T-helper 2 cell (primary cell): ENCODE measurements around the gene CDS1.
"Not testable (repeated sequence)": the region's sequence is repeated elsewhere in the genome, so short reads cannot be mapped to it uniquely, and the experiment has no call there.

Experiments
- DNase-seq, 5 experiments: peaks; one replicate each; pipeline versions ENCODE4 v3.0.0 to v3.0.0-alpha.2; 2012 to 2022
- total RNA-seq, 2 donors: gene quantifications; one replicate each; lab custom pipeline; 2026; lab: John Stamatoyannopoulos, UW

Gene CDS1
- 1.3 to 4.1 reads per million in 2 donors for total RNA-seq

DNA sequence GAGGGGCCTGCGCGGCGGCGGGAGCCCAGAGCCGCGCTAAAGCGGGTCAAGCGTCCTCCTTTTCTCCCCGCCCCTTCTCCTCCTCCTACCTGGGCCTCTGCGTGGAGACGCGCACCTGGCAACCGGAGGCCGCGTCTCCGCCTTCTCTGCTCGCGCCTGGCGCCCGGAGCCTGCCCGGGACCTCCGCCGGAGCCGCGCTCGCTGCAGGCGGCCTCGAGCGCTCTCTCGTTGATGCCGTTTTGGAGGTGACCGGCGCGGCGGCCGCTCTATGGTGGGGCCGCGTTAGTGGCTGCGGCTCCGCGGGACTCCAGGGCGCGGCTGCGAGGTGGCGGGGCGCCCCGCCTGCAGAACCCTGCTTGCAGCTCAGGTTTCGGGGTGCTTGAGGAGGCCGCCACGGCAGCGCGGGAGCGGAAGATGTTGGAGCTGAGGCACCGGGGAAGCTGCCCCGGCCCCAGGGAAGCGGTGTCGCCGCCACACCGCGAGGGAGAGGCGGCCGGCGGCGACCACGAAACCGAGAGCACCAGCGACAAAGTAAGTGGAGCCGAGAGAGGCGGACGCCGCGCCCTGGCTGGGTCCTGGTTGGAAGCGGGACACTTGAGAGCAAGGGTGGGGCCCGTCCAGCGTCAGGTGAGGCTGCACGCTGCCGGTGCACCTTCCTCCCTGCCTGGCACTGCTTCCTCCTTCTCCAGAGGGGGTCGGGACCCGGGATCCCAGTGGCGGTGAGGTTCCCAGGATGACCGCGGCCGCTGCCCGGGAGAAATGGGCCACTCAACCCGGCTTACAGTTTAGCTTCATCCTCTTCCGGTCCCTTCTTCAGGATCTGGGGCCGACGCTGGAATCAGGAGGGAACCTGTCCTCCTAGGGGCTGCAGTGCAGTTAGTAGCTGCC, at the start of gene CDS1:
Gene CDS1, plus strand, starts transcription at position 140 of the 888 bp plus-strand sequence. Its CDS starts 275 bp downstream, at position 415.
- DNase-seq, result peak in 2 of 5 experiments; percentile 11 to 41

DNA sequence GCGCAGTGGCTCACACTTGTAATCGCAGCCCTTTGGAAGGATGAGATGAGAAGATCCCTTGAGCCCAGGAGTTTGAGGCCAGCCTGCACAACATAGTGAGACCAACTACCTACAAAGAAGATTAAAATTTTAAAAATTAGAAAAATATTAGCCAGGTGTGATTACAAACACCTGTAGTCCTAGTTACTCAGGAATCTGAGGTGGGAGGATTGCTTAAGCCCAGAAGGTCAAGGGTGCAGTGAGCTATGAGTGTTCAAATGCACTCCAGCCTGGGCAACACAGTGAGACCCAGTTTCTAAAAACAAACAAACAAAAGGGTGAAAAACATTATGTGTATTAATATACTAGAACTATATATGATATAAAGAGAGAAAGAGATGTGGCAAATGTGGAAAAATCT, 47.0 kb upstream of the CDS1 start:
- no peak for DNase-seq

DNA sequence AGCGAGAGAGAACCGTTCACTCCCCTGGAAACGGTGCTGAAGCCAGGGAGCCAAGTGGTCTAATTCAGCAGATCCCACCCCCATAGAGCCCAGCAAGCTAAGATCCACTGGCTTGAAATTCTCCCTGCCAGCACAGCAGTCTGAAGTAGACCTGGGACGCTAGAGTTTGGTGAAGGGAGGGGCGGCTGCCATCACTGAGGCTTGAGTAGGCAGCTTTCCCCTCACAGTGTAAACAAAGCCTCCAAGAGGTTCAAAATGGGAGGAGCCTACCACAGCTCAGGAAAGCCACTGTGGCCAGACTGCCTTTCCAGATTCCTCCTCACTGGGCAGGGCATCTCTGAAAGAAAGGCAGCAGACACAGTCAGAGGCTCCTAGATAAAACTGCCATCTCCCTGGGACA, 37.8 kb upstream of the CDS1 start:
- no peak for DNase-seq

DNA sequence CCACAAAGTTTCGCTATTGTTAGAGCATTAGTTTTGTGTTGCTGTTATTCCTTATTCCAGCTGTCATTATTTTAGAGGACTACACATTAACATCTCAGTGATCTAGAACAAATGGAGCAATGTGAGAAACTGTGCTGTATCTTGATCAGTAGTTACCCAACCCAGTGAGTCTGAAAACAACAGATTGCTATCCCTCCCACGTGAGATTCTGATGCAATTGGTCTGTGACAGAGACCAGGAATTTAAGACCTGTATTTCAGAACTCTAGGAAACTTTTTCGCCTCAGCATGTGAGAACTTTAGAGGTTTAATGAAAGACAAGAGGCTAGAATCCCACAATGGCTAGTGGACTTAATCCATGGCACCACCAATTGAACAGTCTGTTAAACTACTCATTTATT, 35.7 kb upstream of the CDS1 start:
- no peak for DNase-seq

DNA sequence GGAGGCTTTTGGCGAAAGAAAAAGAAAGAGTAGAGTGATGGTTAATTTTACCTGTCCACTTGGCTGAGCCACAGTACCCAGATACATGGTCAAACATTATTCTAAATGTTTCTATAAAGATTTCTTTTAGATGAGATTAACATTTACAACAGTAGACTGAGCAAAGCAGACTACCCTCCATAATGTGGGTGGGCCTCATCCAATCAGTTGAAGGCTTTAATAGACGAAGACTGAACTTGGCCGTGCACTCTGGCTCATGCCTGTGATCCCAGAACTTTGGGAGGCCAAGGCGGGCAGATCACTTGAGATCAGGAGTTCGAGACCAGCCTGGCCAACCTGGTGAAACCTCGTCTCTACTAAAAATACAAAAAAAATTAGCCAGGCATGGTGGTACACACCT, 33.7 kb upstream of the CDS1 start:
- DNase-seq, result not testable (repeated sequence)

DNA sequence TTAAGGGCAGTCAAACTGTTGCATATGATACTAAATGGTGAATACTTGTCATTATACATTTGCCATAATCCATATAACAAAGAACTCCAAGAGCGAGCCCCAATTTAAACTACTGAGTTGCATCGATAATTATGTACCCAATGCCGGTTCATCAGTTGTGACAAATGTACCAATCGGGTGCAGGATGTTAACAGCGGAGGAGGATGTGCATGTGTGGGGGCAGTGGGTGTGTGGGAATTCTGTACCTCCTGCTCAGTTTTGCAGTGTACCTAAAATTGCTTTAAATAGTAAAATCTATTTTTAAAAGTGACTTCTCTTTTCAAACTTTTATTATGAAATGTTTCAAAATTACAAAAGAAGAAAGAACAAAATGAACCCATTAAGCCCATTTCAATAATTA, 20.8 kb upstream of the CDS1 start:
- no peak for DNase-seq

DNA sequence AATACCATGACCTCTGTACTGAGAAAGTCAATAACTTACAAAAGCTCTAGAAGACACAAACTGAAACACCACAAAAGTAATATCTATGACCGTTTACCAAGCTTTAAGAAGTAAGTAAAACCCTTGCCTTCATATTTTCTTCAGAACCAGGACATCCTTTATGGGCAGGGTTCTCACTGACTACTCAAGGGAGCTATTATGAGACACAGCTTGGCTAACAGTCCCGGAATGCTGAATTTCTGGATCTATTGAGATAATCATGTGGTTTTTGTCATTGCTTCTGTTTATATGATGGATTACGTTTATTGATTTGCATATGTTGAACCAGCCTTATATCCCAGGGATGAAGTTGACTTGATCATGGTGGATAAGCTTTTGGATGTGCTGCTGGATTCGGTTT, 19.9 kb upstream of the CDS1 start:
- DNase-seq, result no peak

DNA sequence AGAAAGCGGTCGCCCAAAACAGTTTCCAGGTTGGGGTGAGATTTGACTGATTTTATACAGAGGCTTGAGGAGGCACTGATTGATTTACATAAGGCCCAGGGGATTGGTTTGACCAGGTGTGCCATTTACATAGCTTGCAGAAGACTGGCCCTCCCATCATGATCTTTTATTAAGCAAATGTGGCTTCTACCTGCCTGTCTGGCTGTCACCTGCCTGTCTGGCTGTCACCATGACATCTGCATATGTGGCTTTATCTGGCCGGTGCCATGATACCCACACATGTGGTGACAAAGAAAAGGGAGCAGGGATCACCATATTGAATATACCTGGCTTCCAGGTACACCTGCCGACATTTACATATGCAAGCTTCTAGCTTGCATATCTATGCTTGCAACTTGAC, 17.0 kb upstream of the CDS1 start:
- DNase-seq, result no peak

DNA sequence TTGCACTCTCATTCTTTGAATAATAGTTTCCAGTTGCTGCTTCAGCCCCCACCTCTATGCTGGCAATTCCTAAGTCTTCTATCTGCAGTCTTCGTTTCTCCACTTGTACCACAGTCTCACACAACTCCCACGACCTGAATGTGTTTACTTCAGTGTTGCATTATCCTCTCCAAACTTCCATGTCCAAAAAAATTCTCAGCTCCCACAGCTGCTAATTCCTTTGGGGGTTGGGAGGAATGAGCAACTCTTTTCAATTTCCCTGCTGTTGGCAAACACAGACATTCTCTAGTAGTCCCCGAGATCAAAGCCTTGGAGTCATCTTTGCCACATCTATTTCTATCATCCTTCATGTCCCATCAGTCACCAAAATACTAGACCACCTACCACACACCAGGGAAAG, 14.4 kb upstream of the CDS1 start:
- no peak for DNase-seq

DNA sequence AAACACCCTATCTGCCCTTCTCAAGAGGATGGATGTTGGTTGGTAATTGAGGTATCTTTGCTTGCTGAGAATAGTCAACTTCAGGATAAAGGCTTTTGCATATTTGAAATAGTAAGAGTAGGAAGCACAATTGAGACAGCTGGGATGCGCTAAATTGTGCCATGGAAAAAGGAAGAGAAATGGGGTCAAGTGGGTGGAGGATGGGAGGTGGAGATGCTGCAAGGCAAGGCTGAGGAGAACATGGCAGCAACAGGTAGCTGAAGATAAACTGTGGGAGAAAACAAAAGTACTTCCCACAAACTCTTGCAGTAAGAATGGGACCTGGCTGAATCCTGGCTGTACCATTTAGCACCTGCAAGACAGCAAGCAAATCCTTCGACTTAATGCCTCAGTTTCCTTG, 13.9 kb upstream of the CDS1 start:
- no peak for DNase-seq

DNA sequence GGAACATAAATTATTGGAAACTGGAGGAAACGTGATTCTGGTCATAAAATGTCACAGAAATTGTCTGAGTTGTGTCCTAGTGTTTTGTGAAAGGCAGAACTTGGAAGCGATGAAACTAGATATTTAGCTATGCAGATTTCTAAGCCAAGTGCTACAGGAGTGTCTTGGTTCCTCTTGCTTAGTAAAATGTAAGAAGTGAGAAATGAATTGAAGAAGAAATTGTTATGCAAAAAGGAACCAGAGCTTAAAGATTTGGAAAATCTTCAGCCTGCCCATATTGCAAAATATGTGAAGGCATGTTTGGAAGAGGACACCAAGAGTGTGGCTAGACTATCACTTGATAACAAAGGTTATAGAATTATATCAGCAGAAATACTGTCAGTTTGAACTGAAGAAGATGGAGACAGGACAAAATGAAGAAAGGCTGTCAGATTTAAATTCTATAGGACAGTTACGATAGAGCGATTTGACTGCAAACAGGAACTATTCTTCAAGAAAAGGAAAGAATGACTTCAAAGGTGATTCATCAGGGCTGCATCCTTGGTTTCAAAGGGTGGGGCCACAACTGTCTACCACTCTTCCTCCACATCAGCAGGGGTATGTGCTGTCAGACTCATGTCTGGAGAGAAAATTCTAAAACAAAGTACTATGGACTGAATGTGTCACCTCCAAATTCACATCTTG, 9.4 kb upstream of the CDS1 start:
- no peak for DNase-seq

DNA sequence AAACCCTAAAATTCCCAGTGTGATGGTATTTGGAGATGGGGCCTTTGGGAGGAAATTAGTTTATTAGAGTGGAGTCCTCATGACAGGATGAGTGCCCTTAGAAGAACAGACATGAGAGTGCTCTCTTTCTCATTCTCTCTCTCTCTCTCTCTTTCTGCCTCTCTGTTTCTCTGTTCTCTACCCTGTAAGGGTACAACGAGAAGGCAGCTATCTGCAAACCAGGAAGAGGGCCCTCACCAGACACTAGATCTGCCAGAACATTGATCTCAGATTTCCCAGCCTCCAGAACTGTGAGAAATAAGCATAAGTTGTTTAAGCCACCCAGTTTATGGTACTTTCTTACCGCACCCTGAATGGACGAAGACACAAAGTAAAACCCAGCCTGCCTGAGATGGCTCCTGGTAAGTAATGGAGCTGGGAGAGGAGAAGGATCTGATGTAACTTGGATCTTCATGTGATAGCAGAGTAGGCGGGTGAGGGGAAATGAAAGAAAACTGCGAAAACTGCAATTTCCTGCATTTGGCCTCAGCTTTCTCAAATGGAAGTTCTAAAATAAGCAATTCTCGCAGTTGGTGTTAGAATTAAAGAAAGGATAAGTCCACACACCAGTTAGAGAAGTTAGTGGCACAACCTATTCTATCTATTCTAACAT, 8.7 kb upstream of the CDS1 start:
- DNase-seq, result no peak

DNA sequence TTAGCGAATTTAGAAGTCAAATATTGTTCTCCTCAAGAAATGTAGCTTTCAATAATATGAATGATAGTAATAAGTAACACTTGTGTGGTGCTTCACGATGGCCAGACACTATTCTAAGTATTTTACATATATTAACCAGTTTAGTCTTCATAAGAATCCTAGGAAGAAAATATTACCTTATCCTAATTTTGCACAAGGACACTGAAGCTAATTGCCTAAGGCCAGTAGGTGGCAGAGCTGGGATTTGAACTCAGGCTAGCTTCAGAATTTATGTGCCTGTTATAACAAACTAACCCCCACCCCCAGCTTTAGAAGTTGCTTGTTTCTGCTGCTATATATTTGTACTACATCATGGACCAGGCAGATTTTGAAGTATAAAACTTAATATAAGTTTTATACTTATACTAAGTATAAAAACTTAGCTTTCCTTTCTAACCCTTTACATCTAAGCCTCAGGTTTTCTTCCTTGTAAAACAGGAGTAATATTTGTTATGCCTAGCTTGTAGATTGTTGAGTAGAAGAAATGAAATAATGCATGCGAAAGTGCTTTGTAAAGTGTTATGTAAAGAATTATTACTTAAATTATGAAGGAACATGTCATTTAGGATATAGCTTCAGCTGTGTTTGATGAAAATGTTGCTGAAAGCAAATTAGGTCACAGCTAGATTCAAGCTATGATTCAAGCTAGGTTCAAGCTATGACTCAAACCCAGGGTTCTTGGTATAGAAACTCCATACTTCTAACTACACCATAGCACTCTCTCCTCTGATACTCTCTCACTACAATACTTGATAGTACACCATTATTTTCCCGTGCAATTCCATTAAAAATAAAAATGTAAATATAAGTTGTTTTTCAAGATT, 4.2 kb upstream of the CDS1 start:
- DNase-seq, result no peak

DNA sequence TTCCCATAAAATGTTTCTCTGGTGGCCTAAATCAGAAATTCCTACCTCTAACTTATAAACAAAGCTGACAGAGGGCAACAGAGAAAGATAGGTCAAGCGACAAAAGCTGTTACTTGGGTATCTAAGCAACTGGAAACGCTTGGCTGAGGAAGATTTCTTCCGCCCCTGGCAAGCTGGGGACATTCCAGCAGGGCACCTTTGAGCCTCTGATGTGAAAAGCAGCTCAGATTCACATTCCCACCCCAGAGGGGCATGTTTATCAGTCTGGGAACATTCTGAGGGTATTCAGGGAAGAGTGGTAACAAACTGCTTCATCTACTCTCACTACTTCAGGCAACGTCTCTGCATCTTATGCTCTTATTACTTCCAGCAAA, 3.5 kb upstream of the CDS1 start:
- no peak for DNase-seq

DNA sequence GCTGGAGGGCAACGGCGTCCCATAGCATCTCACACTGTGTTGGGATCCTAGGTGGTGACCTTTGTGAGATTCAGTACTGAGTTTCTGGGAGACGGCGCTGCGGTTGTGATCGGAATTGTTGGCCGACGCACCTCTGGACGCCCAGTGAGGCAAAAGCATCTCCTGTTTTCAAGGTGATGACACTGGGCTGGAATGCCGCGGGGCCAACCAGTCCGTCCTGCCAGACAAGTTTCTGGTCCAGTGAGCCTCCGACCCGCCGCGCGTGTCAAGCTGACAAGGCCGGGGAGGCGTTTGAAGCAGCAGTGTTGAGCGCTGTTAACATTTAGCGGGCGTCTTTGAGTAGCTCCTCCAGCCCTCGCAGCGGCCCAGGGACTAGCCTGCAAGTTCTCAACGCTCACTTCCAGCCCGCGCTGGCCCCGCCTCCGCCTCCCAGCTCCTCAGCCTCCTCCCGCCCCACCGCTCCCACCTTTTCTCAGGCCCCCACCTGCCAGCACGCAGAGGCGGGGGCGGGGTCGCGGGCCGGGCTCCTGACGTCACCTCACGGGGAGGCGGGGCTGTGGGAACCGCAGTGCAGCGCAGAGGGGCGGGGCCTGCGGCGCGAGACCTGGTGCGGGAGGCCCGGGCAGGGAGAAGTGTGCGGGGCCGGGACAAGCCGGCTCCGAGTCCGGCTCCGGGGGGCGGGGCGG, 482 bp upstream of the CDS1 start:
- DNase-seq, result peak; percentile 65 to 84 (median 79)

DNA sequence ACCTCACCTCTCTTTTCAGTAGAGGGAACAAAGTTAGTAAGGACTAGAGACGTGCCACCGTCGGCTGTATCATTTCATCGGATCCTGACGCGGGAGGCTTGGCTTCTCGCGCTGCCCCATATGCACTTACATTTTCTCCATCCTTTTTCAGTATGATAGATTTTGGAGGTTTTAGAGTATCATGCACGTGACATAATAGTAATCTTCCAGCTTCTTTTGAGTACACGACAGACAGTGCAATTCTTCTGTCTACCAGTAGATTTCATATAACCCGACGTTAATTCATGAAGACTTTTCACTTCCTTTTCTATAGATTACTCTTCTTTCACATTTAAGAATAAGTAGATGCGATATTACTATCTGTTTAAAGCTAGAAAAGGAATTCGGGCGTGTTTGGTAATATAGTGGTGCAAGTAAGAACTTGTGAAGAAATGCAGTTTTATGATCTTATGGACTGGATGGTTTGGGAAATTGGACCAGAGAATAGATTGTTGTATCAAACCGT, 1.0 kb downstream of the CDS1 start:
- no peak for DNase-seq

DNA sequence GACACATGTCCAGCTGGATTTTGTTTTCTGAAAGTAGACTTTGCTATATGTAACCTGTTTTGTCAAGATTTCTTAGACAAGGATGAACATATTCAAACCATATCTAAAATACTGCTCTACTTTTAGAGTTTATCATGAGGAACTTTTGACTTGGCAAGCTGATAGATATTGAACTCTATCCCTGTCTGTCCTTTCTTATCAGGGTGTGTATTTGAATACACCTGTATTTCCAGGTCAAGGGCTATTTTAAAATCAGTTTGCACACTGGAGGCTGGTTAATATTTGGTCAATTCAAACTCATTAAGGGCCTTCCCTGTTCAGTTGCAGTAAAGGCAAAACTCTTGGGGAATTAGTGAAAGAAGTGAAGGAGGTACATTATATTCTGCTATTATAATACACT, 2.3 kb downstream of the CDS1 start:
- no peak for DNase-seq

DNA sequence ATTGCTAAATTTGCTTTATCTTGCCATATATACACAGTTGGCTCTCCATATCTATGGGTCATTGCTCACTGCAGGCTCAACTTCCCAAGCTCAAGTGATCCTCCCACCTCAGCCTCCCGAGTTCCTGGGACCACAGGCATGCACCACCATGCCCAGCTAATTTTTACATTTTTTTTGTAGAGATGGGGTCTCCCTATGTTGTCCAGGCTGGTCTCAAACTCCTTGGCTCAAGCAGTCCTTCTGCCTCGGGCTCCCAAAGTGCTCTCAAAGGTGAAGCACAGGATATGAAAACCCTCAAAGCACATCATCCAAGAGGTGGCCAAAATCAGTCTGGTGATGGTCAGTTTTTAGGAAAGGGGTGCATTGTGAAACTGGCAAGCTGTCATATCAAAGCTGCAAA, 11.8 kb downstream of the CDS1 start:
- DNase-seq, result no peak

DNA sequence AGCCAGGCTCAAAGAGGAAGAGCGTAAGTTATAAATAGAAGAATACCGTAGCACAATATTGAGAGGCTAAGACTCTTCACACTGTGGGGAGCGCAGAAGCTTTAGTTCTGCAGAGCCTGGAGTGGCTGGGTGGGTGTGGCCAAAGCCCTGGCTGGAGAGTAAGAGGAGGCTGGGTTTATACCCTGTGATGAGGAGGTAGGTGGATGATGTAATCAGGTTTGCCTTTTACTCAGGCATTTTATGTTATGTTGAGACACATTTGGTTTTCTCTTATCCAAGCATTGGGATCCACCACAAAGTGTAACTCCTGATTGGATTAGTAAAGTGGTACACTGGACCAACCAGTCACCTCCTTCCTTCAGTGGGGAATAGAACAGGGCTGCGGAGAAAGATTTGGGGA, 13.9 kb downstream of the CDS1 start:
- no peak for DNase-seq

DNA sequence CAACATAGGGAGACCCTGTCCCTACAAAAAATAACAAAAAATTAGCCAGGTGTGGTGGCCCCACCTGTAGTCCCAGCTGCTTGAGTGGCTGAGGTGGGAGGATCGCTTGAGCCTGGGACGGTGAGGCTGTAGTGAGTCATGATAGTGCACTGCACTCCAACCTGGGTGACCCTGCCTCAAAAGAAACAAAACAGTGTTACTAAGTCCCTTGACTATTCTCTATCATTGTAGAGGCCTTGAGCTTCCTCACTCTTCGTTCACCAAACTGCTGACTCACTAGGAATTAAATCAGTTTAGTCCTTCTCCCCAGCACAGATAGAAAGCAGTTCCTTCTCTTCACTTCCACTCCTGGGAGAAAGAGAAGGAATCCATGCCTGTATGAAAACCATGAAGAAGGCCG, 14.5 kb downstream of the CDS1 start:
- DNase-seq, result no peak

DNA sequence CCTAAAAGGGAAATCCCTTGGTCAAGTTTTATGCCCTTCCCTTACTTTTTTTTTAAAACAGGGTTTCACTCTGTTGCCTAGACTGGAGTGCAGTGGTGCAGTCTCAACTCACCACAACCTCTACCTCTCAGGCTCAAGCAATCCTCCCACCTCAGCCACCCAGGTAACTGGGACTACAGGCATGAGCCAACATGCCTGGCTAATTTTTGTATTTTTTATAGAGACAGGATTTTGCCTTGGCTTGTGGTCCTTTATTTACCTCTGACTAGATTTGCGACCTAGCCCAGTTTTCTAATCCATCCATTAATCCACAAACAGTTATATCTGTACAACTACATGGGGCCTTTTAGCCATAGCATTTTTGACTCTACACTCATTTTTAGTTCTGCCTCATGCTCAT, 23.7 kb downstream of the CDS1 start:
- DNase-seq, result no peak

DNA sequence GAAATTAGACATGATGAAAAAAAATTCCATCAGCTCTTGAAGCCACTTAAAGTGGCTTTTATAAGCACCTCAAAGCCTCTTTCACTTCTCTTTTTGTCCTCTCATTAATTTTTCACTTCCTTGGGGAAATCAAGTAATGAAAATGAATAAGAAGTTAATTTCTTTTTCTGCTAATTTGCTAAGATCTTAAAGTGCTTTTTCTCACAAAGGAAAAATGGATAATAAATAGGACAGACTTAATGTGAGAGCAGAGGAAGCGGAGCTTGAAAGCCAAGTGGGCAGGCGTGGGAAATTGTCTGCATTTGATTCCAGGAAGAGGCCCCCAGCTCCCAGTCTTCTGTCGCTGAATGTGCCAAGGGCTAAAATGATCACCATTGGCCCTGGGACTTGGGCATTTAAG, 28.6 kb downstream of the CDS1 start:
- DNase-seq, result no peak
